A673 (cell line): ENCODE data around the gene ACTR3.

Experiments used
- CTCF ChIP-seq: fragments of 300-800, 200-600 bp; sonication (generic); conservative IDR thresholded peaks from 2 replicates; pipeline ENCODE4 v1.5.1; 2017; ENCODE audit warnings: low read depth, mild to moderate bottlenecking, antibody characterized with exemption, low read length, moderate library complexity, mixed read lengths
- EZH2 ChIP-seq: fragments of 200-600 bp; sonication (generic); IDR thresholded peaks from 2 replicates; pipeline ENCODE4 v1.6.1; 2017; ENCODE audit warnings: borderline replicate concordance, low read depth, mild to moderate bottlenecking, mixed read lengths, antibody characterized with exemption, low read length; ENCODE audit not compliant: poor library complexity, severe bottlenecking

DNA sequence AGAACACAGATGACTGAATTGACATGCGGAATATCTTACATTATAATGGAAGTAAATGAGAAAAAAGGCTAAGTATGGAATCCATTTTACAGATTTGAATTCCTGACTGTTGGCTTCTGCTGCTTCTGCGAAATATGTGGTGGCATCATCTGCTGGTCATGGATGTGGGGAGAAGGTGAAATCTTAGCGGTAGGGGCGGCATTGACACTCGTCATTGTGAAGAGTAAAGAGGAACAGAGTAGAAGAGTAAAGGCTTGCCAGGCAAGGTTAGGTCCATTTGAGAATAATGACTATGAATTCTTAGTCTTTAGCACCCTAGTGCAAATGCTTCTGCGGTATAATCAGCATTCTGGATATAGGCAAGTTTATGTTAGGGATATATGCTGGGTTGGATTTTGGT lies 32.4 kb downstream of the ACTR3 start:
- TF ChIP-seq CTCF (no peak), EZH2 (no peak)
